Natural killer cell (primary cell): ENCODE data around the gene DDX53. TPM values are rescaled to one million over a fixed set of nuclear protein-coding genes. Genes with fewer than 3 reads are reported as not detected.

ENCODE experiments used
- ATAC-seq, 3 donors: fragments of 150-1000 bp in 2 of 3; fragments of 200-7000 bp in 1 of 3; cut with Tn5 transposase; 1 replicate in 1 of 3; 2 replicates in 2 of 3; pipeline ENCODE4 v1.10.0; 2021; ENCODE audit warnings: mild to moderate bottlenecking in 2 of 3, moderate library complexity in 2 of 3
- DNase-seq, 2 donors: peaks; one replicate each; pipeline versions ENCODE4 v3.0.0 to v3.0.0-alpha.2; 2013 to 2021; ENCODE audit warnings: mixed read lengths in 1 of 2
- H3K27ac ChIP-seq: one replicate; pipeline ENCODE4 v1.5.1; 2013; ENCODE audit warnings: mild to moderate bottlenecking, low read length
- H3K27me3 ChIP-seq: one replicate; pipeline ENCODE4 v1.6.1; 2013; ENCODE audit warnings: low read length; ENCODE audit not compliant: control insufficient read depth, insufficient read depth
- H3K36me3 ChIP-seq: one replicate; pipeline ENCODE4 v1.6.1; 2013; ENCODE audit warnings: low read length; ENCODE audit not compliant: control insufficient read depth, insufficient read depth
- H3K4me1 ChIP-seq: one replicate; pipeline ENCODE4 v1.6.1; 2013; ENCODE audit warnings: low read length; ENCODE audit not compliant: control insufficient read depth, insufficient read depth
- H3K4me3 ChIP-seq: one replicate; pipeline ENCODE4 v1.5.1; 2013; ENCODE audit warnings: low read length
- H3K9me3 ChIP-seq: one replicate; pipeline ENCODE4 v1.6.1; 2013; ENCODE audit warnings: low read length; ENCODE audit not compliant: control insufficient read depth, insufficient read depth
- H3K27ac Mint-ChIP-seq, 2 donors: one replicate each; pipeline ENCODE4 v1.8.0; 2022; ENCODE audit warnings: mild to moderate bottlenecking in 2 of 2, mixed read lengths in 2 of 2, moderate library complexity in 1 of 2
- H3K27me3 Mint-ChIP-seq, 2 donors: one replicate each; pipeline ENCODE4 v1.8.0; 2022; ENCODE audit warnings: low read depth in 2 of 2, mixed read lengths in 2 of 2
- H3K36me3 Mint-ChIP-seq: one replicate; pipeline ENCODE4 v1.8.0; 2022; ENCODE audit warnings: mixed read lengths
- H3K4me1 Mint-ChIP-seq, 2 donors: one replicate each; pipeline ENCODE4 v1.8.0; 2022; ENCODE audit warnings: mixed read lengths in 2 of 2
- H3K4me3 Mint-ChIP-seq: one replicate; pipeline ENCODE4 v1.8.0; 2022; ENCODE audit warnings: mild to moderate bottlenecking, moderate library complexity, mixed read lengths
- H3K9me3 Mint-ChIP-seq, 2 donors: one replicate each; pipeline ENCODE4 v1.8.0; 2022; ENCODE audit warnings: mixed read lengths in 2 of 2
- WGBS: methylation state at CpG from one replicate; pipeline ENCODE4 v1.1.7; 2013; ENCODE audit warnings: missing lambda C conversion rate; ENCODE audit not compliant: insufficient coverage; 5-methylcytosine and 5-hydroxymethylcytosine counted together
- intact Hi-C: fragments of 100-400 bp; cut with micrococcal nuclease; formaldehyde crosslinking; loops from one replicate; pipeline ENCODE4 v1.14.2; 2022
- total RNA-seq, 4 donors: library from RNA; stranded (reverse); fragments of 120-200 nt in 1 of 4; gene quantifications; one replicate each; pipeline versions ENCODE4 v1.2.3 to v1.2.4, GENCODE V29; 2013 to 2022
- TF ChIP-seq, protein P1 (sequence below): fragments of 200-600 bp; IDR thresholded peaks from one replicate; pipeline ENCODE4 v1.8.0; 2022; ENCODE audit warnings: antibody characterized with exemption

Gene DDX53
- total RNA-seq, result not detected
- total RNA-seq (2013), result not detected

DNA sequence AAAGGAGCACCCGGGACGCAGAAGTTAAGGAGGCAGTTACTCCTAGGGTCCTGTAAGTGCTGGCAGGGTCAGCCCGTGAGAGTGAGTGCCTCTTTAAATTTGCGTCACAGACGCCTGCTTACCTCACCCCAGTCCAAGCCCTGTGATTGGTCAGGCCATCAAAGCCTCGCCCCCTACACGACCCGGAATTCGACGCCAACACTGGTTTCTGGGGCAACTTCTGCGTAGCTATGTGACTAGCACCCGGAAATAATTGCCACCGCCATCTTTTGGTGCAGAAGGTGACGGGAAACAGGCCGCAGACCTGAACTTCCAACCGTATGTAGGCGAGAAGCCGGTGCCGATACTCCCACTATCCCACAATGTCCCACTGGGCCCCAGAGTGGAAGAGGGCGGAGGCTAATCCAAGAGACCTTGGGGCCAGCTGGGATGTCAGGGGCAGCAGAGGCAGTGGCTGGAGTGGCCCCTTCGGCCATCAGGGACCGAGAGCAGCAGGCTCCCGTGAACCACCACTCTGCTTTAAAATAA, at the start of gene DDX53:
Gene DDX53, plus strand, starts transcription at position 265 of the 528 bp plus-strand sequence. Its CDS starts 98 bp downstream, at position 363.
- ATAC-seq, result no peak
- Histone ChIP-seq H3K36me3 (no peaks in the 10 kb centered on the region), H3K27me3 (no peaks in the 10 kb centered on the region), H3K9me3 (no peaks in the 10 kb centered on the region), H3K4me1 (no peaks in the 10 kb centered on the region), H3K4me3 (no peak within 1 kb of the TSS), H3K27ac (no peak within 1 kb of the TSS)
- TF ChIP-seq, protein P1, sequence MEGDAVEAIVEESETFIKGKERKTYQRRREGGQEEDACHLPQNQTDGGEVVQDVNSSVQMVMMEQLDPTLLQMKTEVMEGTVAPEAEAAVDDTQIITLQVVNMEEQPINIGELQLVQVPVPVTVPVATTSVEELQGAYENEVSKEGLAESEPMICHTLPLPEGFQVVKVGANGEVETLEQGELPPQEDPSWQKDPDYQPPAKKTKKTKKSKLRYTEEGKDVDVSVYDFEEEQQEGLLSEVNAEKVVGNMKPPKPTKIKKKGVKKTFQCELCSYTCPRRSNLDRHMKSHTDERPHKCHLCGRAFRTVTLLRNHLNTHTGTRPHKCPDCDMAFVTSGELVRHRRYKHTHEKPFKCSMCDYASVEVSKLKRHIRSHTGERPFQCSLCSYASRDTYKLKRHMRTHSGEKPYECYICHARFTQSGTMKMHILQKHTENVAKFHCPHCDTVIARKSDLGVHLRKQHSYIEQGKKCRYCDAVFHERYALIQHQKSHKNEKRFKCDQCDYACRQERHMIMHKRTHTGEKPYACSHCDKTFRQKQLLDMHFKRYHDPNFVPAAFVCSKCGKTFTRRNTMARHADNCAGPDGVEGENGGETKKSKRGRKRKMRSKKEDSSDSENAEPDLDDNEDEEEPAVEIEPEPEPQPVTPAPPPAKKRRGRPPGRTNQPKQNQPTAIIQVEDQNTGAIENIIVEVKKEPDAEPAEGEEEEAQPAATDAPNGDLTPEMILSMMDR, result no peak
- no peaks in the 10 kb centered on the region for H3K36me3 Mint-ChIP-seq
- intact Hi-C loops, result no loop called here
- 94% methylated on average over 22 of the region's 23 CpGs for WGBS
- no peak within 1 kb of the TSS for H3K27ac Mint-ChIP-seq
- DNase-seq, result no peak
- H3K4me1 Mint-ChIP-seq, result no peaks in the 10 kb centered on the region
- H3K27me3 Mint-ChIP-seq, result no peaks in the 10 kb centered on the region
- peaks cover 0 to 2% of the 10 kb centered on the region in 2 donors for H3K9me3 Mint-ChIP-seq
- no peak within 1 kb of the TSS for H3K4me3 Mint-ChIP-seq

GRCh38 chrX:22950269-22951266, 49.2 kb upstream of the DDX53 start:
- H3K4me3 ChIP-seq, result no peak overlapping the region
- Mint-ChIP-seq H3K36me3 (no peaks in the 10 kb centered on the region), H3K27ac (no peak overlapping the region), H3K27me3 (no peaks in the 10 kb centered on the region), H3K4me1 (no peaks in the 10 kb centered on the region), H3K9me3 (peaks cover 0 to 2% of the 10 kb centered on the region in 2 donors), H3K4me3 (no peak overlapping the region)
- no peaks in the 10 kb centered on the region for H3K27me3 ChIP-seq
- H3K9me3 ChIP-seq, result no peaks in the 10 kb centered on the region
- intact Hi-C loops, result no loop called here
- 92% methylated on average over 3 of the region's 5 CpGs for WGBS
- no peak for ATAC-seq
- H3K4me1 ChIP-seq, result no peaks in the 10 kb centered on the region
- TF ChIP-seq, protein P1, result no peak
- no peak overlapping the region for H3K27ac ChIP-seq
- H3K36me3 ChIP-seq, result no peaks in the 10 kb centered on the region
- no peak for DNase-seq

- no peak overlapping the region for H3K4me3 ChIP-seq
- TF ChIP-seq, protein P1, result no peak
- no peaks in the 10 kb centered on the region for H3K27me3 ChIP-seq
- Mint-ChIP-seq H3K27me3 (no peaks in the 10 kb centered on the region), H3K27ac (no peak overlapping the region), H3K9me3 (no peaks in the 10 kb centered on the region), H3K4me3 (no peak overlapping the region), H3K4me1 (no peaks in the 10 kb centered on the region), H3K36me3 (no peaks in the 10 kb centered on the region)
- ATAC-seq, result no peak
- no peak for DNase-seq
- H3K4me1 ChIP-seq, result no peaks in the 10 kb centered on the region
- intact Hi-C loops, result no loop called here
- 72% methylated on average over 5 of the region's 6 CpGs for WGBS
- no peaks in the 10 kb centered on the region for H3K9me3 ChIP-seq
- H3K27ac ChIP-seq, result no peak overlapping the region
- H3K36me3 ChIP-seq, result no peaks in the 10 kb centered on the region
Observed at GRCh38 chrX:22952010-22952409, 47.8 kb upstream of the DDX53 start.
